Pancreas (tissue), 10 donors: ENCODE measurements around the gene LTBP2. TPM values are rescaled to one million over a fixed set of nuclear protein-coding genes. Genes with fewer than 3 reads are reported as not detected.

ENCODE experiments used
- ATAC-seq, 4 donors: fragments of 200-7000 bp; cut with Tn5 transposase; one replicate each; pipeline versions ENCODE4 v1.8.0 to v1.9.1; 2020; ENCODE audit warnings: mild to moderate bottlenecking in 4 of 4, moderate library complexity in 4 of 4
- DNase-seq, 6 donors: peaks; one replicate each; pipeline ENCODE4 v3.0.0-alpha.2; 2020
- FAIRE-seq: peaks from 2 replicates; lab custom pipeline; 2012; peaks lifted over from hg19 to GRCh38; lab: Jason Lieb, UNC
- H3K27ac ChIP-seq, 4 donors: fragments of 200-600 bp; sonication (generic); 1 replicate in 3 of 4; 2 replicates in 1 of 4; pipeline versions ENCODE4 v1.5.0 to v1.8.0; 2020
- H3K27me3 ChIP-seq, 4 donors: fragments of 200-600 bp; one replicate each; pipeline ENCODE4 v1.8.0; 2021
- H3K36me3 ChIP-seq, 3 donors: fragments of 200-600 bp; sonication (generic) in 1 of 3; one replicate each; pipeline versions ENCODE4 v1.5.0 to v1.8.0; 2020 to 2021
- H3K4me1 ChIP-seq, 3 donors: fragments of 200-600 bp; one replicate each; pipeline ENCODE4 v1.8.0; 2021
- H3K4me3 ChIP-seq, 4 donors: fragments of 200-600 bp; sonication (generic) in 2 of 4; one replicate each; pipeline versions ENCODE4 v1.5.0 to v1.8.0; 2020 to 2021
- H3K9me3 ChIP-seq, 4 donors: fragments of 200-600 bp; one replicate each; pipeline ENCODE4 v1.8.0; 2021
- WGBS, 2 donors: extraction: QIAGEN DNeasy Blood & Tissue Kit; methylation state at CpG; one replicate each; pipeline ENCODE4 v1.1.7; 2013; 5-methylcytosine and 5-hydroxymethylcytosine counted together
- intact Hi-C, 3 donors: fragments of 100-400 bp; cut with DNase I; formaldehyde crosslinking; loops; one replicate each; pipeline versions ENCODE4 v1.11.1 to v1.14.2; 2022
- polyA plus RNA-seq, 2 donors: library from polyadenylated mRNA; stranded (reverse); fragments of 200-250 nt; gene quantifications; one replicate each; pipeline ENCODE4 v1.2.3, GENCODE V29; 2013
- total RNA-seq, 6 donors: library from RNA; stranded (reverse); fragmentation: NEBNext Ultra II Directional in 4 of 6; extraction: Animal tissue kit (Norgen Biotek cat#: 25700) in 4 of 6; gene quantifications; one replicate each; pipeline versions ENCODE4 v1.2.1 to v1.2.4, GENCODE V29; 2021 to 2023
- TF ChIP-seq, protein P1 (sequence below), 4 donors: fragments of 200-600 bp; sonication (generic) in 3 of 4; IDR thresholded peaks; one replicate each; pipeline versions ENCODE4 v1.5.0 to v1.8.0; 2021; ENCODE audit warnings: antibody characterized with exemption in 4 of 4
- donor health status: healthy with polysubstance abuse.
- donor health status: DM: no; HTN: no; CAD: no; lungs with moderate emphysema.
- donor health status: DM: no; HTN: no; CAD: no.
- donor health status: control.
- donor health status: control.
- donor health status: Bipolar disorder and iron deficiency.
- donor health status: DM: yes; HTN: yes; CAD: no.
- donor health status: DM: no; HTN: no; CAD: no.
- donor health status: DM: no; HTN: no; CAD: no.
- donor health status: DM: yes; HTN: yes; CAD: no.

The LTBP2 gene
- total and polyA plus RNA-seq, 8 donors: 1.8 to 18.1 (median 4.7) TPM

DNA sequence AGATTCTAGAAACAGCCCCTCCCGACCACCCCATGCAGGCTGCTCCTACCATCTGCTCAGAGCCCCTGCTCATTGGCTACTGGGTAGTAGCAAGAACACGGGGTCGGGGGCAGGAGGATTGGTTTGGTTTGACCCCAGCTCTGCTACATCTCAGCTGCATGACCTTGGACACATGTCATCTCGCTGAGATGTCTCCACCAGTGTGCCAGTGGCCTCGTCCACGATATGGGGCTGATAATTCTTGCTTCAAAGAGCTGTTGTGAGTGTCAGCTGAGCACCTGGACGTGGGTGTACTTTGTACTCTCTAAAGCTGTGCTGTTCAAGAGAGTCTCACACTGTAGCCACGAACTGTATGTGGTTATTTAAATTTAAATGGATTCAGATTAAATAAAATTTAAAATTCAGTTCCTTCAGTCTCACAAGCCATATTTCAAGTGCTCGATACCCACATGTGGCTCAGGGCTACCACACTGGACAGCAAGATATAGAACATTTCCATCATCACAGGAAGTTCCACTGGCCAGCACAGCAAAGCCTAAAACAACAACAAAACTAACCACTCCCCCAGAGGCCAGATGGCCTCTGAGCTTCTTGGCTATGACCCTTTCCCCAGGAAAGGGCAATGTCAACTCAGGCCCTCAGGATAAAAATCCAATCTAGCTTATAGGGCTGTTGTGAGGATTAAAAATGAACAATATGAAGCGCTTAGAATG lies 18.6 kb downstream of the LTBP2 start:
- Histone ChIP-seq H3K4me3 (no peak overlapping the region), H3K27ac (peak overlapping the region in 2 of 4 donors; percentile 25 to 58), H3K27me3 (no peaks in the 10 kb centered on the region), H3K4me1 (peaks cover 0 to 5% (median 0%) of the 10 kb centered on the region in 3 donors), H3K36me3 (no peaks in the 10 kb centered on the region), H3K9me3 (no peaks in the 10 kb centered on the region)
- ATAC-seq (peak in 3 of 4 donors; percentile 46 to 60 (median 49)), DNase-seq (no peak), FAIRE-seq (no peak)
- intact Hi-C loops: no loop called here
- TF ChIP-seq, protein P1, sequence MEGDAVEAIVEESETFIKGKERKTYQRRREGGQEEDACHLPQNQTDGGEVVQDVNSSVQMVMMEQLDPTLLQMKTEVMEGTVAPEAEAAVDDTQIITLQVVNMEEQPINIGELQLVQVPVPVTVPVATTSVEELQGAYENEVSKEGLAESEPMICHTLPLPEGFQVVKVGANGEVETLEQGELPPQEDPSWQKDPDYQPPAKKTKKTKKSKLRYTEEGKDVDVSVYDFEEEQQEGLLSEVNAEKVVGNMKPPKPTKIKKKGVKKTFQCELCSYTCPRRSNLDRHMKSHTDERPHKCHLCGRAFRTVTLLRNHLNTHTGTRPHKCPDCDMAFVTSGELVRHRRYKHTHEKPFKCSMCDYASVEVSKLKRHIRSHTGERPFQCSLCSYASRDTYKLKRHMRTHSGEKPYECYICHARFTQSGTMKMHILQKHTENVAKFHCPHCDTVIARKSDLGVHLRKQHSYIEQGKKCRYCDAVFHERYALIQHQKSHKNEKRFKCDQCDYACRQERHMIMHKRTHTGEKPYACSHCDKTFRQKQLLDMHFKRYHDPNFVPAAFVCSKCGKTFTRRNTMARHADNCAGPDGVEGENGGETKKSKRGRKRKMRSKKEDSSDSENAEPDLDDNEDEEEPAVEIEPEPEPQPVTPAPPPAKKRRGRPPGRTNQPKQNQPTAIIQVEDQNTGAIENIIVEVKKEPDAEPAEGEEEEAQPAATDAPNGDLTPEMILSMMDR (IDR thresholded peaks at IDR 0.05): no peak
- WGBS, 2 donors: 51 to 55% methylated on average over 10 of the region's 10 CpGs

DNA sequence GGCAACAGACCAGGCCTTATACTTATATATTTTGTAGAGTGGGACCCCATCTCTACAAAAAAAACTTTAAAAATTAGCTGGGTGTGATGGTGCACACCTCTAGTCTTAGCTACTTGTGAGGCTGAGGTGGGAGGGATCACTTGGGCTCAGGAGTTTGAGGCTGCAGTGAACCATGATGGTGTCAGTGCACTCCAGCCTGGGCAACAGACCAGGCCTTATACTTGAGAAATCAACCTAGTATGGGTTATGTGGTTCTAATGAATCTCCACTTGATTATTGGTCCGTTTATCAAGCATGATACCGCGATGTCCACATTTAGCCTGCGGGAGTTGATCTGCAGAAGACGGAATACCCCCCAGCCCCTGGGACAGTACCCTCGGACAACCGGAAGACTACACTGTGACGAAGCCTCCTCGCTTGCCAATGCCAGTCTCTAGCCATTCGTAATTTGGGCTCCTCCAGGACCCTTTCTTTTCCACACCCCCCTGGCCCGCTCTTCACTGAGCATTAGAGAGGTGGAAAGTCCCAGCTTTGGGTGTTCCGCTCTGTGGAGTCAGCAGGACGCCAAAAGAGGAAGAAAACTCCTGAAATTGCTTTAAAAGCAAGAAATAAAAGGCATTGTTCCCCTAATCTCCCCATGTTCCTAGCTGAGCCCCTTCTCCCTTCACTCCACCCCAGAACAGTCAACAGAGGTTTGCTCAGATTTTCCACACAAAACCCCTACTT lies 19.4 kb downstream of the LTBP2 start:
- ATAC-seq: peak in 3 of 4 donors; percentile 14 to 62 (median 49)

DNA sequence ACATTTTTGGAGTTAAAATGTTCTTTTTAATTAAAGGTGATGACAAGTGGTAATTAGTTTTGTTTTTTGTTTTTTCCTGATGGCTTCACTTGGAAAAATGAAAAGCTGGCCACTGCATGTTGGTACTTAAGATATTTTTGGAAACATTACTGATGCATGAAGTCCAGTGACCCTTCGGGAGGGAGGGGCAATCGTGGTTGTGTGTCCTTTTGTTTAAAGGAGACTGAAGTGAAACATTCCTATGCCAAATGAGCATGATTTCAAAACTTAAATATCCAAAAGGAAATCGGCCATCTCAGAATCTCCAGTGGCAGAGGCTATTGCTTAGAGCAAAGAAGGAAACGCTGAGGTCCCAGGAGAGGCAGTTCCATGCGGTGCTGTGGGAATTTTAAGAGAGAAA lies 20.1 kb downstream of the LTBP2 start:
- Histone ChIP-seq H3K27me3 (no peaks in the 10 kb centered on the region), H3K9me3 (no peaks in the 10 kb centered on the region), H3K4me1 (peaks cover 0 to 5% (median 0%) of the 10 kb centered on the region in 3 donors), H3K27ac (no peak overlapping the region), H3K4me3 (no peak overlapping the region), H3K36me3 (no peaks in the 10 kb centered on the region)
- intact Hi-C loops: no loop called here
- ATAC-seq (no peak), DNase-seq (no peak), FAIRE-seq (no peak)
- TF ChIP-seq, protein P1 (IDR thresholded peaks at IDR 0.05): no peak
- WGBS, 2 donors: 72 to 80% methylated on average over 5 of the region's 5 CpGs

More for the DNA sequence above, 19.4 kb downstream of the LTBP2 start:
- Histone ChIP-seq H3K36me3 (no peaks in the 10 kb centered on the region), H3K27ac (peak overlapping the region in 2 of 4 donors; percentile 25 to 58), H3K9me3 (no peaks in the 10 kb centered on the region), H3K4me3 (no peak overlapping the region), H3K4me1 (peaks cover 0 to 5% (median 0%) of the 10 kb centered on the region in 3 donors), H3K27me3 (no peaks in the 10 kb centered on the region)
- FAIRE-seq (no peak), DNase-seq (no peak)
- 91 to 97% methylated on average over 13 of the region's 13 CpGs for WGBS, 2 donors
- TF ChIP-seq, protein P1 (IDR thresholded peaks at IDR 0.05): no peak
- intact Hi-C loops: no loop called here

DNA sequence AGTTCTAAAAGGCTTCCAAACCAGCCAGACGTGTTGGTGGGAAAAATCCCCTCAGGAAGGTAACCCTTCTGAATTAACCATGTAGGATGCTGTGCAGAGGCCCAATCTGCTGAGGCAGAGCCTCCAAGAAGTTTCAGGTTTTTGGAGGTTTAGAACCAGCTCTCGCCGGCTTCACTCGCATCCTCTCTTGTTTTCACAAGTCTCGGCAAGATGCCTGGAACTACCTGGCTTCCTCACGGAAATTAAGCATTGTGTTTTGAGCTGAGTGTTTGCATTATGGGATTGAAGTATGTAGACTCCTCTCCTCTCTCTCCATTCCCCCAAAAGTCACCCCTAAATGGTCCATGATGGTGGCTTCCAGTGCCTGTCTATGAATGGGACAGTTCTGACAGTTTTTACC lies 20.6 kb downstream of the LTBP2 start:
- Histone ChIP-seq H3K27me3 (no peaks in the 10 kb centered on the region), H3K9me3 (no peaks in the 10 kb centered on the region), H3K4me3 (no peak overlapping the region), H3K36me3 (no peaks in the 10 kb centered on the region), H3K27ac (no peak overlapping the region), H3K4me1 (peaks cover 0 to 5% (median 0%) of the 10 kb centered on the region in 3 donors)
- no peak for DNase-seq
- FAIRE-seq: no peak
- TF ChIP-seq, protein P1 (IDR thresholded peaks at IDR 0.05): no peak
- WGBS, 2 donors: 77 to 86% methylated on average over 6 of the region's 6 CpGs
- no peak for ATAC-seq
- intact Hi-C loops: no loop called here
